Measurements from ENCODE around the gene MKRN3. TPM values are rescaled to one million over a fixed set of nuclear protein-coding genes. Genes with fewer than 3 reads are reported as not detected.
"Not testable (repeated sequence)": the region's sequence is repeated elsewhere in the genome, so short reads cannot be mapped to it uniquely, and the experiment has no call there.

The MKRN3 gene
- total RNA-seq, 4 donors from 2014 or later = 1.4 TPM; not detected in 3

DNA sequence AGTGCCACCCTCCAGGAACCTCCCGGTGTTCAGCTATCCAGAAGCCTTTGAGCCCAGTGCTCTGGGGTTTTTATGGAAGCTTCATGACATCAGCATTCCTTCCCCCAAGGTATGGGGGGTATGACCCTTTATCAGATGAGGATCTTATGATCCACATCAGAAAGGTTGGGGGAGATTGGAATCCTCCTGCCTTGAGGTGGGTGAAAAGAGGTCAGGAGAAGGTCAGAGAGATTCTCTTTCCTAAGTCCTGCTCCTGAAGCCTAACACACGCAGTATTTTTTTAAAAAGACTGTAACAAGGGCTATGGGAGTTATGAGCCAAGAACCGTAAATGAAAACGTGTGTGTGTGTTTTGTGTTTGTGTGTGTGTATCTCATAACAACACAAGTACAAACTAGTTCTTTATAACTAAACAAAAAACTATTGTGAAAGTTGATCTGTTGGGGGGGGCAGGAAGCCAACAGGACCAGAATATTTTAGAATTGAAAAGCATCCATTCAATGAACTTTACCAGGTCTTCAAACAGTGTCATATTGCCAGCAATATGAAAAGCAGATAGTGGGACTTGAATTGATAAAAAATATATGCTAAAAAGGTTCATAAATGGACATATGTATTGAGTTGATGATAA, 13.2 kb downstream of the MKRN3 start:
- TF ChIP-seq, protein P1, sequence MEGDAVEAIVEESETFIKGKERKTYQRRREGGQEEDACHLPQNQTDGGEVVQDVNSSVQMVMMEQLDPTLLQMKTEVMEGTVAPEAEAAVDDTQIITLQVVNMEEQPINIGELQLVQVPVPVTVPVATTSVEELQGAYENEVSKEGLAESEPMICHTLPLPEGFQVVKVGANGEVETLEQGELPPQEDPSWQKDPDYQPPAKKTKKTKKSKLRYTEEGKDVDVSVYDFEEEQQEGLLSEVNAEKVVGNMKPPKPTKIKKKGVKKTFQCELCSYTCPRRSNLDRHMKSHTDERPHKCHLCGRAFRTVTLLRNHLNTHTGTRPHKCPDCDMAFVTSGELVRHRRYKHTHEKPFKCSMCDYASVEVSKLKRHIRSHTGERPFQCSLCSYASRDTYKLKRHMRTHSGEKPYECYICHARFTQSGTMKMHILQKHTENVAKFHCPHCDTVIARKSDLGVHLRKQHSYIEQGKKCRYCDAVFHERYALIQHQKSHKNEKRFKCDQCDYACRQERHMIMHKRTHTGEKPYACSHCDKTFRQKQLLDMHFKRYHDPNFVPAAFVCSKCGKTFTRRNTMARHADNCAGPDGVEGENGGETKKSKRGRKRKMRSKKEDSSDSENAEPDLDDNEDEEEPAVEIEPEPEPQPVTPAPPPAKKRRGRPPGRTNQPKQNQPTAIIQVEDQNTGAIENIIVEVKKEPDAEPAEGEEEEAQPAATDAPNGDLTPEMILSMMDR (IDR thresholded peaks at IDR 0.05) = no peak
- DNase-seq (ENCODE audit: low spot score) = no peak
- ATAC-seq (ENCODE audit: low FRiP score) = no peak

DNA sequence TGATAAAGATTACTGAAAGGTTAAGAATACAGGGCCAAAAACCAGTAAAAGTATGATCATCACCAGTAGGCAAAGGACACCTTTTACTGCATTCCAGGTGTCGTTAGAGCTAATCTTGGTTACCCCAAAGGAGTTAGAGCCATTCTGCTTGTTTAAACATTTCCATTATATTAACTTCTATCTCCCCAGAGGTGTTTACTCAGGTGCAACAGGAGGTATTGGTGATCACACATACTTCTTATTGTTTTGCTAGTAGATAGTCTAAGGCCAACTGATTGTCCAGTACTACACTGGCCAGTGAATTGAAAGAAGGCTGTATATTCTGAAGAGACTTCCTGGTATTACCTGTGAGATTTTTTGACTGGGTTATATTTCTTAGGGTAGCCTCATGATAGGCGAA, 22.8 kb downstream of the MKRN3 start:
- TF ChIP-seq, protein P1 (IDR thresholded peaks at IDR 0.05) = no peak
- DNase-seq (ENCODE audit: low spot score) (no peak), ATAC-seq (ENCODE audit: low FRiP score) (no peak)

DNA sequence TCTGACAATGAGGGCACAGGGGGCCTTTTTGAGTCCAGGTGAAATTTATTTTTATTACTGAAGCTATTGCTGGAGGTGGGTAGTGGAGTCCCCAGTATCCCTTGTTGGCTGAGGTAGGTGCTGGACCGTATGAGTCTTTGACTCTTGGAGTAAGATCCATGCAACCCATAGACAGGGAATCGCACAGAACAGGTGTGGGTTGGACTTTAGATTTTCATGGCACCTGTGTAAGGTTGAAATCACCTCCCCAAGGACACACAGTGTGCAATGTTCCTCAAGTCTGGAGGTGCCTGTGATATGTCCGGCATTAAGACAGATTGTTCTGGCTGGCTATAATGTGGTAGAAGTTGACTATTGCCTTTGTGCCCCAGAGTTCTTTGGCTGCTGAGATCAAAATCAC, 23.5 kb downstream of the MKRN3 start:
- ATAC-seq (ENCODE audit: low FRiP score) = no peak
- DNase-seq (ENCODE audit: low spot score) = no peak
- TF ChIP-seq, protein P1 (IDR thresholded peaks at IDR 0.05) = no peak

DNA sequence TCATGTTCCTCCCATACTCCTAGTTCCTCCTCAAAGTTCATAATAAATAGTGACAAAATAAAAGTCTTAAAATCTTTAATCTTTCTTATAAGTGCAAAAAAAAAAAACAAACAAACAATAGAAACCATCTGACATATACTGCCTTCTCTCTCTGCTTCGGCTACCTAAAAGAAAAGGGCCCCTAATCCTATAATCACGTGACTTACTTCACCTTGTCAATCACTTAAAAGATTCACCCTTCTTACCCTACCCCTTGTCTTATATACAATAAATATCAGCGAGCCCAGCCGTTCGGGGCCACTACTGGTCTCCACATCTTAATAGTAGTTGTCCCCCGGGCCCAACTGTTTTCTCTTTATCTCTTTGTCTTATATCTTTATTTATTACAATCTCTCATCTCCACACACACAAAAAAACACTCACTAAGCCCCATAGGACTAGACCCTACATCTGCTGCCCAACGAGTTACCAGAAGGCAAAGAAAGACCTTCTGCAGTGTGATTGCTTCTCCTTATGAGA, 28.8 kb downstream of the MKRN3 start:
- TF ChIP-seq, protein P1 (IDR thresholded peaks at IDR 0.05) = no peak
- DNase-seq (ENCODE audit: low spot score) (no peak), ATAC-seq (ENCODE audit: low FRiP score) (no peak)

DNA sequence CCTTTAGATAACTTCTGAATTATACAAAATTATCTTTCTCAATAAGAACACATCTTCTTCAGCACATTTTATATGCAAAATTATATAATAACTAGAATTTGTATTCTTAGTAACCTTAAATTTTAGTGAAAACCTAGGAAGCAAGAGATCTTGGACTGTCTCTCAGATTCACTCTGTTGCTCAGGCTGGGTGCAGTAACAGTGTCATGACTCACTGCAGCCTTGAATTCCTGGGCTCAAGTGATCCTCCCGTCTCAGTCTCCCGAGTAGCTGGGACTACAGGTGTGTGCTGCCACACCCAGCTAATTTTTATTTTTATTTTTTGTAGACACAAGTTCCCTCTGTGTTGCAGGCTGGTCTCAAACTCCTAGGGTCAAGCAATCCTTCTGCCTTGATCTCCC, 29.9 kb downstream of the MKRN3 start:
- TF ChIP-seq, protein P1 (IDR thresholded peaks at IDR 0.05) = no peak
- ATAC-seq (ENCODE audit: low FRiP score) (no peak), DNase-seq (ENCODE audit: low spot score) (no peak)

DNA sequence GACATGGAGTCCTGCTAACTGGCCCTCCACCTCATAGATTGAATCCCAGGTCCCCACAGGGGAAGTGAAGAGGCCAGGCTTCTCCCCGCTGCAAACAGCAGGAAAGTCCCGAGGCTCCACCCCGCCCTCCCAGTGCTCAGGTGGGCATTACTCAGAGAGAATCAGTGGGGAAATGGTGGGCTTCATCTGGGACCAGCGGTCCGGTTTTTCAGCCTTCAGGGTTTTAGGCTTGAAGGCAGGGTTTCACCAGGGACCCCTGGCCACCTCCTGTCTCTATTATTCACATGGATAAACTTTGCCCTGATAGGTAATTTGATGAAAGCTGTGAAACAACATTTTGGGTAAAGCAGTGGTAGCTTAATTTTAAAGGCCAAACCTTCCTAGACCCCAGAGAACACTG, 31.3 kb downstream of the MKRN3 start:
- TF ChIP-seq, protein P1 (IDR thresholded peaks at IDR 0.05) = no peak
- no peak for ATAC-seq (ENCODE audit: low FRiP score)
- DNase-seq (ENCODE audit: low spot score) = no peak

DNA sequence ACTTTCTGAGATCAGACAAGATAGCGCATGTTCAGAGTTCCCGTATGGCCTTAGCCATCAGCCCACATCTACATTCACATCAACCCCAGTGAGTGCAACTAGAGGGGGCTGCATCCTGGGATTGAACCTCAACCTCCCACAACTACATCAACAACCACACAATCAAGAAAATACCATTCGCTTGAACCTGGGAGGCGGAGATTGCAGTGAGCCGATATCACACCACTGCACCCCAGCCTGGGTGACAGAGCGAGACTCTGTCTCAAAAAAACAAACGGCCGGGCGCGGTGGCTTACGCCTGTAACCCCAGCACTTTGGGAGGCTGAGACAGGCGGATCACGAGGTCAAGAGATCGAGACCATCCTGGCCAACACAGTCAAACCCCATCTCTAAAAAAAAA, 31.8 kb downstream of the MKRN3 start:
- DNase-seq (ENCODE audit: low spot score) = not testable (repeated sequence)

More for the DNA sequence above, 31.8 kb downstream of the MKRN3 start:
- ATAC-seq (ENCODE audit: low FRiP score) = not testable (repeated sequence)
